Neural crest cell (in vitro differentiated cells): ENCODE results near the gene RPS19. TPM values are rescaled to one million over a fixed set of nuclear protein-coding genes. Genes with fewer than 3 reads are reported as not detected.
"Not testable (repeated sequence)": the region's sequence is repeated elsewhere in the genome, so short reads cannot be mapped to it uniquely, and the experiment has no call there.

Experiments
- DNase-seq: peaks from one replicate; pipeline ENCODE4 v3.0.0; 2021; ENCODE audit warnings: low read depth, mixed read lengths, low spot score
- H3K27ac Mint-ChIP-seq: one replicate; pipeline ENCODE4 v1.8.0; 2021; ENCODE audit warnings: mild to moderate bottlenecking, mixed read lengths; ENCODE audit not compliant: unreplicated experiment
- H3K27me3 Mint-ChIP-seq: 2 replicates; pipeline ENCODE4 v1.8.0; 2021; ENCODE audit warnings: low read depth, mild to moderate bottlenecking, mixed read lengths
- H3K36me3 Mint-ChIP-seq: 2 replicates; pipeline ENCODE4 v1.8.0; 2021; ENCODE audit warnings: low read depth, mild to moderate bottlenecking, mixed read lengths
- H3K4me1 Mint-ChIP-seq: 2 replicates; pipeline ENCODE4 v1.8.0; 2021; ENCODE audit warnings: mixed read lengths
- H3K4me3 Mint-ChIP-seq: one replicate; pipeline ENCODE4 v1.8.0; 2021; ENCODE audit warnings: mild to moderate bottlenecking, mixed read lengths
- H3K9me3 Mint-ChIP-seq: 2 replicates; pipeline ENCODE4 v1.8.0; 2021; ENCODE audit warnings: mixed read lengths
- total RNA-seq: library from RNA; stranded (reverse); gene quantifications from 2 replicates; pipeline ENCODE4 v1.2.1, GENCODE V29; 2021
- TF ChIP-seq, protein P1 (sequence below): fragments of 200-600 bp; sonication (generic); conservative IDR thresholded peaks from 2 replicates; pipeline ENCODE4 v1.5.0; 2021; ENCODE audit warnings: antibody characterized with exemption, mild to moderate bottlenecking

The RPS19 gene
- total RNA-seq, 1 donor from 2014 or later, result 2,613 TPM

- H3K36me3 Mint-ChIP-seq, result peaks cover 19% of the 10 kb centered on the region
- TF ChIP-seq, protein P1, sequence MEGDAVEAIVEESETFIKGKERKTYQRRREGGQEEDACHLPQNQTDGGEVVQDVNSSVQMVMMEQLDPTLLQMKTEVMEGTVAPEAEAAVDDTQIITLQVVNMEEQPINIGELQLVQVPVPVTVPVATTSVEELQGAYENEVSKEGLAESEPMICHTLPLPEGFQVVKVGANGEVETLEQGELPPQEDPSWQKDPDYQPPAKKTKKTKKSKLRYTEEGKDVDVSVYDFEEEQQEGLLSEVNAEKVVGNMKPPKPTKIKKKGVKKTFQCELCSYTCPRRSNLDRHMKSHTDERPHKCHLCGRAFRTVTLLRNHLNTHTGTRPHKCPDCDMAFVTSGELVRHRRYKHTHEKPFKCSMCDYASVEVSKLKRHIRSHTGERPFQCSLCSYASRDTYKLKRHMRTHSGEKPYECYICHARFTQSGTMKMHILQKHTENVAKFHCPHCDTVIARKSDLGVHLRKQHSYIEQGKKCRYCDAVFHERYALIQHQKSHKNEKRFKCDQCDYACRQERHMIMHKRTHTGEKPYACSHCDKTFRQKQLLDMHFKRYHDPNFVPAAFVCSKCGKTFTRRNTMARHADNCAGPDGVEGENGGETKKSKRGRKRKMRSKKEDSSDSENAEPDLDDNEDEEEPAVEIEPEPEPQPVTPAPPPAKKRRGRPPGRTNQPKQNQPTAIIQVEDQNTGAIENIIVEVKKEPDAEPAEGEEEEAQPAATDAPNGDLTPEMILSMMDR, result no peak
- no peak for DNase-seq
- H3K27me3 Mint-ChIP-seq, result peaks cover 4% of the 10 kb centered on the region
- H3K4me3 Mint-ChIP-seq, result peak overlapping the region; percentile 6
- H3K9me3 Mint-ChIP-seq, result no peaks in the 10 kb centered on the region
- peaks cover 10% of the 10 kb centered on the region for H3K4me1 Mint-ChIP-seq
- H3K27ac Mint-ChIP-seq, result no peak overlapping the region
These were observed 9.4 kb downstream of the RPS19 start for GRCh38 chr19:41869374-41869955.

DNA sequence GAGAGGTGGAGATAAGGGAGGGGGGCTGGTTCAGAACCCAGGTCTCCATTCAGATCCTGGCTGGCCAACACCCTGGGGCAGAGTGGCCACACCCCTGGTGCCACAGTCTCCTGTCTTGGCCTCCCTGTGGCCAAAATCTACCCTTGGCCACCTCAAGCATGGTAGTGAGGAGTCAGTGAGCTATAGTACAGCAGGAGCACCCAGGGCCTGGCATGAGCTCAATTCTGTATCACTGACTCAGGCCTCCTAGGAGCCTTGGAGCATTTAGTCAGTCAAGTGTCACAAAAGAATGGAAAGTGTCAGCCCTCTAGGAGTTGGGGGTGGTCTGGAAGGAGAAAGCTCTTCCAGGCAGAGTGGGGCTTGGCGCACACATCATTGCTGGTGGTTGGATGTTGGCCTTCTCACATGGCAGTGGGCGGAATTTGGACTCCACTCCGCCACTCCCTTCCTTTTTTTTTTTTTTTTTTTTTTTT lies 10.4 kb downstream of the RPS19 start:
- Mint-ChIP-seq H3K36me3 (peaks cover 16% of the 10 kb centered on the region), H3K27ac (no peak overlapping the region)

GRCh38 chr19:41871573-41872383 lies 11.7 kb downstream of the RPS19 start:
- no peak overlapping the region for H3K27ac Mint-ChIP-seq
- H3K36me3 Mint-ChIP-seq, result peaks cover 16% of the 10 kb centered on the region
- H3K4me1 Mint-ChIP-seq, result peaks cover 10% of the 10 kb centered on the region
- peaks cover 7% of the 10 kb centered on the region for H3K27me3 Mint-ChIP-seq
- TF ChIP-seq, protein P1, result no peak
- H3K9me3 Mint-ChIP-seq, result no peaks in the 10 kb centered on the region
- no peak overlapping the region for H3K4me3 Mint-ChIP-seq
- DNase-seq, result no peak

More for the DNA sequence above, 10.4 kb downstream of the RPS19 start:
- Mint-ChIP-seq H3K4me3 (peak overlapping the region; percentile 44), H3K27me3 (peaks cover 4% of the 10 kb centered on the region), H3K9me3 (no peaks in the 10 kb centered on the region), H3K4me1 (peaks cover 10% of the 10 kb centered on the region)
- TF ChIP-seq, protein P1, result no peak
- DNase-seq, result no peak

- Mint-ChIP-seq H3K27me3 (peaks cover 8% of the 10 kb centered on the region), H3K9me3 (no peaks in the 10 kb centered on the region), H3K36me3 (peaks cover 16% of the 10 kb centered on the region), H3K4me3 (peak overlapping the region; percentile 31), H3K4me1 (peaks cover 10% of the 10 kb centered on the region), H3K27ac (no peak overlapping the region)
- TF ChIP-seq, protein P1, result no peak
- DNase-seq, result no peak
These were observed 12.3 kb downstream of the RPS19 start for GRCh38 chr19:41872384-41872774.

DNA sequence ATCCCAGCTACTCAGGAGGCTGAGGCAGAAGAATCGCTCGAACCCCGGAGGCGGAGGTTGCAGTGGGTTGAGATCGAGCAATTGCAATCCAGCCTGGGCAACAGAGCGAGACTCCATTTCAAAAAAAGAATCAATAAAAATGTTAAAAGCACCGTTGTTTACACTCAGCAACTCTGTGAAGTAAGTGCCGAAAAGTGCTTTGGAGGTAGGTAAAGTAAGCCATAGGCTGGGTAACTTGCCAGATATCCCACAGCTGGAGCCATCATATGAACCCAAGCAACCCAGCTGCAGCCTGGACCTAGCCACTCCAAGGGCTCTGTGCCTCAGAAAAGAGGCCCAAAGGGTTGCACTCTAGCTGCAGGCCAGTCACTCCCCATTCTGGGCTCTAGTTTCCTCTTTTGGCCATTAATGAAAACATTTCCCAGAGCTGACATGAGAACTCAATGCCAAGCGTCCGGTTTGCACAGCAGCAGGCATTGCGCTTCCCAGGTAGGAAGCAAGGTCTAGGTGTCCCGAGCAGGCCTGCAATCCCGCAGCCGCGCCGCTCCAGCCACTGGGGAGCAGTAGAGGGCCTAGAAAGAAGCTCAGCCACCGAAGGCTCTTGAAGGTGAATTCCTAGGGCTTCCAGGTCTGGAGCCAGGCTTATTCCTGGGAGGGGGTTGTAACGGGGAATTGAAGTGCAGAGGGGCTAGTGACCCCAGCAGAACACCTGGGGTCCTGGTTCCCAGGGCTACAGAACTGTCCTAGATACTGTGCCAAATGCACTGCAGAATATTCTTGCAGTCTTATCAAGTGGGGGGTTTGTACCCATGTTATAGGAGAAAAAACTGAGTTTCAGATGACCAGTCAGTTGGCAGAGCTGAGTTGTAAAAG lies 13.0 kb downstream of the RPS19 start:
- peaks cover 13% of the 10 kb centered on the region for H3K36me3 Mint-ChIP-seq
- no peak overlapping the region for H3K27ac Mint-ChIP-seq
- H3K4me1 Mint-ChIP-seq, result peaks cover 6% of the 10 kb centered on the region
- TF ChIP-seq, protein P1, result peak; percentile 74
- H3K4me3 Mint-ChIP-seq, result peak overlapping the region; percentile 87
- DNase-seq, result peak; percentile 53
- H3K27me3 Mint-ChIP-seq, result peaks cover 12% of the 10 kb centered on the region
- H3K9me3 Mint-ChIP-seq, result no peaks in the 10 kb centered on the region

DNA sequence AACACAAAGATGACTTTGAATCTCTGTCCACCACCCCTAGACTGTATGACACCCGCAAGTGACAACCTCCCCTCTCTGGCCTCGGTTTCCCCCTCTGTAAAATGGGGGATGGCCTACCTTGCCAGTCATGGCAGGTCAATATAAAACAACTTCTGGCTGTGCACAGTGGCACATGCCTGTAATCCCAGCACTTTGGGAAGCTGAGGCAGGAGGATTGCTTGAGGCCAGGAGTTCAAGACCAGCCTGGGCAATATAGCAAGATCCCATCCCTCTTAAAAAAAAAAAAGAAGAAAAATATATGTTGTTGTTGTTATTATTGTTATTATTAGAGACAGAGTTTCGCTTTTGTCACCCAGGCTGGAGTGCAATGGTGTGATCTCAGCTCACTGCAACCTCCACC lies 15.9 kb downstream of the RPS19 start:
- not testable (repeated sequence) for H3K27ac Mint-ChIP-seq, DNase-seq, H3K36me3 Mint-ChIP-seq, H3K4me1 Mint-ChIP-seq, H3K9me3 Mint-ChIP-seq
- Mint-ChIP-seq H3K27me3 (peaks cover 20% of the 10 kb centered on the region), H3K4me3 (peak overlapping the region; percentile 24)
